Measurements from ENCODE around the gene CSK. TPM values are rescaled to one million over a fixed set of nuclear protein-coding genes. Genes with fewer than 3 reads are reported as not detected.

The CSK gene
- total RNA-seq, 1 donor from 2014 or later, result 65.6 TPM

GRCh38 chr15:74842581-74843444 lies 60.9 kb downstream of the CSK start, which contains the start of gene ULK3:
ULK3 (minus strand) TSS chr15:74843156; CDS start chr15:74843105, 51 bp downstream.
- peak; percentile 68 for TF ChIP-seq CTCF (IDR thresholded peaks at IDR 0.05)
- Histone ChIP-seq H3K27me3 (no peaks in the 10 kb centered on the region), H3K36me3 (peaks cover 39% of the 10 kb centered on the region), H3K27ac (peak within 1 kb of the TSS; percentile 88), H3K9me3 (no peaks in the 10 kb centered on the region), H3K4me3 (peak within 1 kb of the TSS; percentile 71), H3K4me1 (peaks cover 16% of the 10 kb centered on the region)
- ATAC-seq (peak; percentile 96), DNase-seq (peak; percentile 96)
- intact Hi-C loops (cut with DNase I), result no loop called here

GRCh38 chr15:74843445-74843828 lies 61.6 kb downstream of the CSK start:
- no peak for DNase-seq
- H3K4me1 ChIP-seq, result peaks cover 16% of the 10 kb centered on the region
- no peaks in the 10 kb centered on the region for H3K27me3 ChIP-seq
- H3K9me3 ChIP-seq, result no peaks in the 10 kb centered on the region
- no peak for ATAC-seq
- H3K27ac ChIP-seq, result peak overlapping the region; percentile 88
- H3K36me3 ChIP-seq, result peaks cover 40% of the 10 kb centered on the region
- TF ChIP-seq CTCF (IDR thresholded peaks at IDR 0.05), result peak; percentile 29
- peak overlapping the region; percentile 71 for H3K4me3 ChIP-seq
- intact Hi-C loops (cut with DNase I), result no loop called here

- Histone ChIP-seq H3K9me3 (no peaks in the 10 kb centered on the region), H3K4me1 (peaks cover 16% of the 10 kb centered on the region), H3K27me3 (no peaks in the 10 kb centered on the region), H3K4me3 (peak overlapping the region; percentile 71), H3K27ac (peak overlapping the region; percentile 88), H3K36me3 (peaks cover 40% of the 10 kb centered on the region)
- DNase-seq, result no peak
- TF ChIP-seq CTCF (IDR thresholded peaks at IDR 0.05), result no peak
- intact Hi-C loops (cut with DNase I), result no loop called here
- ATAC-seq, result no peak
Measured at GRCh38 chr15:74843891-74844299, 62.0 kb downstream of the CSK start.

- no peaks in the 10 kb centered on the region for H3K9me3 ChIP-seq
- DNase-seq (no peak), ATAC-seq (no peak)
- peaks cover 46% of the 10 kb centered on the region for H3K36me3 ChIP-seq
- TF ChIP-seq CTCF (IDR thresholded peaks at IDR 0.05), result no peak
- H3K27ac ChIP-seq, result no peak overlapping the region
- no peaks in the 10 kb centered on the region for H3K27me3 ChIP-seq
- intact Hi-C loops (cut with DNase I), result no loop called here
- no peak overlapping the region for H3K4me3 ChIP-seq
- H3K4me1 ChIP-seq, result peaks cover 16% of the 10 kb centered on the region
Measured at GRCh38 chr15:74844319-74845207, 62.7 kb downstream of the CSK start.

GRCh38 chr15:74845208-74845568 lies 63.3 kb downstream of the CSK start:
- no peaks in the 10 kb centered on the region for H3K27me3 ChIP-seq
- peaks cover 52% of the 10 kb centered on the region for H3K36me3 ChIP-seq
- H3K9me3 ChIP-seq, result no peaks in the 10 kb centered on the region
- intact Hi-C loops (cut with DNase I), result no loop called here
- DNase-seq (no peak), ATAC-seq (no peak)
- no peak overlapping the region for H3K4me3 ChIP-seq
- peaks cover 16% of the 10 kb centered on the region for H3K4me1 ChIP-seq
- H3K27ac ChIP-seq, result peak overlapping the region; percentile 51
- TF ChIP-seq CTCF (IDR thresholded peaks at IDR 0.05), result no peak
